Glomerular visceral epithelial cell (primary cell): Measurements from ENCODE around the gene SCN5A.

Source experiments
- DNase-seq: peaks from one replicate; pipeline ENCODE4 v3.0.0-alpha.2; 2016; ENCODE audit errors: extremely low spot score

SCN5A gene

GRCh38 chr3:38560996-38561717 is 88.3 kb downstream of the SCN5A start:
- DNase-seq: no peak

- DNase-seq: no peak
Observed at GRCh38 chr3:38560284-38560683, 89.2 kb downstream of the SCN5A start.

GRCh38 chr3:38558864-38559263 is 90.6 kb downstream of the SCN5A start:
- no peak for DNase-seq

- DNase-seq: no peak
Observed at GRCh38 chr3:38556640-38557358, 92.7 kb downstream of the SCN5A start.

- no peak for DNase-seq
Observed at GRCh38 chr3:38555926-38556325, 93.6 kb downstream of the SCN5A start.

- no peak for DNase-seq
Observed at GRCh38 chr3:38555149-38555840, 94.2 kb downstream of the SCN5A start.

- DNase-seq: no peak
Observed at GRCh38 chr3:38554127-38554827, 95.2 kb downstream of the SCN5A start.

- DNase-seq: no peak
Observed at GRCh38 chr3:38553071-38553470, 96.4 kb downstream of the SCN5A start.

- DNase-seq: no peak
Observed at GRCh38 chr3:38552364-38552763, 97.1 kb downstream of the SCN5A start.

- DNase-seq: no peak
Observed at GRCh38 chr3:38551026-38551832, 98.3 kb downstream of the SCN5A start.

GRCh38 chr3:38549957-38550840 is 99.3 kb downstream of the SCN5A start:
- no peak for DNase-seq

- DNase-seq: no peak
Observed at GRCh38 chr3:38549486-38549885, 100.0 kb downstream of the SCN5A start.

GRCh38 chr3:38549082-38549481 is 100.4 kb downstream of the SCN5A start:
- no peak for DNase-seq

GRCh38 chr3:38548154-38548931 is 101.1 kb downstream of the SCN5A start:
- DNase-seq: peak; percentile 77

GRCh38 chr3:38545983-38546382 is 103.5 kb downstream of the SCN5A start:
- no peak for DNase-seq

GRCh38 chr3:38545550-38545949 is 103.9 kb downstream of the SCN5A start:
- no peak for DNase-seq

- no peak for DNase-seq
Observed at GRCh38 chr3:38544926-38545325, 104.6 kb downstream of the SCN5A start.

GRCh38 chr3:38543586-38543985 is 105.9 kb downstream of the SCN5A start:
- DNase-seq: no peak
